ENCODE measurements around the gene TRIM63.

TRIM63 gene

GRCh38 chr1:26023009-26023408 lies 44.4 kb downstream of the TRIM63 start:
- no peaks in the 10 kb centered on the region for H3K9me3 ChIP-seq (ENCODE audit: control insufficient read depth in 2 of 2, low read length in 2 of 2)
- H3K4me3 ChIP-seq (ENCODE audit: low read length in 2 of 2), result no peak overlapping the region
- H3K36me3 ChIP-seq (ENCODE audit: control insufficient read depth in 2 of 2, insufficient read depth in 2 of 2, low read length in 2 of 2), result no peaks in the 10 kb centered on the region
- peaks cover 0 to 3% of the 10 kb centered on the region in 2 donors for H3K27me3 ChIP-seq (ENCODE audit: control insufficient read depth in 1 of 2, insufficient read depth in 2 of 2, low read length in 2 of 2)
- peaks cover 13% of the 10 kb centered on the region for H3K4me1 ChIP-seq (ENCODE audit: control insufficient read depth, insufficient read depth, low read length)
- H3K27ac ChIP-seq (ENCODE audit: low read length), result no peak overlapping the region
- H3K9ac ChIP-seq (ENCODE audit: low read length in 2 of 2), result no peak overlapping the region

DNA sequence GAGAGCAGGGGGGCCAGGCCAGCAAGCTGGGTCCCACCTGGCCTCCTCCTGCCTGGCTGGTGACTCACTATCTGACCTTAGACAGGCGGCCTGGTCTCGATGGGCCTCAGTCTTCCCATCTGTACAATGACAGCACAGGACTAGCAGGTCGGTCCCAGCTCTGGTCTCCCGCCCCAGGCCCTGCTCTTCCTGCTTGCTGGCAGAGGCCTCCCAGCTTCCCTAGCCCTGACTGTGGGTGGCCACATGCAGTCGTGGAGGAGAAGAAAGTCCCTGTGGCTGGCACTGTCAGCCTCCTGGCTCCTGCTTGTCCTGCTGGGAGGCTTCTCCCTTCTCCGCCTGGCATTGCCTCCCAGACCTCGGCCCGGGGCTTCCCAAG lies 45.0 kb downstream of the TRIM63 start:
- no peak overlapping the region for H3K9ac ChIP-seq (ENCODE audit: low read length in 2 of 2)
- no peak overlapping the region for H3K4me3 ChIP-seq (ENCODE audit: low read length in 2 of 2)
- H3K36me3 ChIP-seq (ENCODE audit: control insufficient read depth in 2 of 2, insufficient read depth in 2 of 2, low read length in 2 of 2), result no peaks in the 10 kb centered on the region
- H3K4me1 ChIP-seq (ENCODE audit: control insufficient read depth, insufficient read depth, low read length), result peaks cover 13% of the 10 kb centered on the region
- peaks cover 0 to 3% of the 10 kb centered on the region in 2 donors for H3K27me3 ChIP-seq (ENCODE audit: control insufficient read depth in 1 of 2, insufficient read depth in 2 of 2, low read length in 2 of 2)
- H3K9me3 ChIP-seq (ENCODE audit: control insufficient read depth in 2 of 2, low read length in 2 of 2), result no peaks in the 10 kb centered on the region
- H3K27ac ChIP-seq (ENCODE audit: low read length), result no peak overlapping the region

DNA sequence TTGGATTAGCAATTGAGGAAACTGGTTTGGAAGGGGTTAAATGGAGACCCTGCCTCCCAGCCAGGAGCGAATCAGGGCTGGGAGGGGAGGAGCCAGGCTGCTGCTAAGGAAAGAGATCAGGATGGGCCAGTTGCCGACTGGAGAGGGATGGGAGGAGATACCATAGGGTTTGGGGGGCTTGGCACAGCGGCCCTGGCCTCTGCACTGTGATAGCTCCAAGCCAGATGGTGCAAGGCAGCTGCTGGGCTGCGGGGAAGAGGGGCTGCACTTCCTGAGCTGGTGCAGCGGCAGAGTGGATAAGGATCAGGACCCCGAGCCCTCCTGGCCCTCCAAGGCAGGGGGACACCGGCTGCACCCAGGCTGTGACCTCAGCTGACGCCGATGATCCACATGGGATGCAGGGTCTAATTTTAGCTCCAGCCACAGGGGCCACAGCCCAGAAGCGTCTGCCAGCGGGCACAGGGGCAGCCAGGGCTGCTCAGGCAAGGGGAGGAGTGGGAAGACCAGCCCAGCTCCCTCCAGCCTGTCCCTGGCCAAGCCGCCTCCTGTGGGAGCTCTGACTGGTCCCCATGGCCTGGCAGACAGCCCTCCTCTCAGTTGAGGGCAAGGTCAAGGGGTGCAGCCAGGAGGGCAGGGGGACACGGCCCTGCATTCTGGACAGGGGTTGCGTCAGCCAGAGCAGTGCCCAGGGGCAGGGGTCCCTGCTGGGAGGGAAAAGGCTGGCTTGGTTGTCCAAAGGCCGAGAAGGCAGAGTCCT lies 45.6 kb downstream of the TRIM63 start, which contains the start of gene EXTL1:
Gene EXTL1, plus strand, starts transcription at position 129 of the 757 bp plus-strand sequence. CDS start 872 bp downstream, outside the sequence.
- H3K27ac ChIP-seq (ENCODE audit: low read length), result no peak within 1 kb of the TSS
- no peak within 1 kb of the TSS for H3K9ac ChIP-seq (ENCODE audit: low read length in 2 of 2)
- H3K4me3 ChIP-seq (ENCODE audit: low read length in 2 of 2), result peak within 1 kb of the TSS; percentile 31 to 47
- H3K4me1 ChIP-seq (ENCODE audit: control insufficient read depth, insufficient read depth, low read length), result peaks cover 13% of the 10 kb centered on the region
- H3K36me3 ChIP-seq (ENCODE audit: control insufficient read depth in 2 of 2, insufficient read depth in 2 of 2, low read length in 2 of 2), result no peaks in the 10 kb centered on the region
- H3K9me3 ChIP-seq (ENCODE audit: control insufficient read depth in 2 of 2, low read length in 2 of 2), result no peaks in the 10 kb centered on the region
- H3K27me3 ChIP-seq (ENCODE audit: control insufficient read depth in 1 of 2, insufficient read depth in 2 of 2, low read length in 2 of 2), result peaks cover 0 to 3% of the 10 kb centered on the region in 2 donors

- H3K27me3 ChIP-seq (ENCODE audit: control insufficient read depth in 1 of 2, insufficient read depth in 2 of 2, low read length in 2 of 2), result peaks cover 0 to 3% of the 10 kb centered on the region in 2 donors
- no peaks in the 10 kb centered on the region for H3K9me3 ChIP-seq (ENCODE audit: control insufficient read depth in 2 of 2, low read length in 2 of 2)
- H3K4me1 ChIP-seq (ENCODE audit: control insufficient read depth, insufficient read depth, low read length), result peaks cover 13% of the 10 kb centered on the region
- H3K36me3 ChIP-seq (ENCODE audit: control insufficient read depth in 2 of 2, insufficient read depth in 2 of 2, low read length in 2 of 2), result no peaks in the 10 kb centered on the region
- H3K27ac ChIP-seq (ENCODE audit: low read length), result no peak overlapping the region
- peak overlapping the region in 1 of 2 donors; percentile 47 for H3K4me3 ChIP-seq (ENCODE audit: low read length in 2 of 2)
- H3K9ac ChIP-seq (ENCODE audit: low read length in 2 of 2), result no peak overlapping the region
These were observed 46.3 kb downstream of the TRIM63 start for GRCh38 chr1:26020941-26021646.

DNA sequence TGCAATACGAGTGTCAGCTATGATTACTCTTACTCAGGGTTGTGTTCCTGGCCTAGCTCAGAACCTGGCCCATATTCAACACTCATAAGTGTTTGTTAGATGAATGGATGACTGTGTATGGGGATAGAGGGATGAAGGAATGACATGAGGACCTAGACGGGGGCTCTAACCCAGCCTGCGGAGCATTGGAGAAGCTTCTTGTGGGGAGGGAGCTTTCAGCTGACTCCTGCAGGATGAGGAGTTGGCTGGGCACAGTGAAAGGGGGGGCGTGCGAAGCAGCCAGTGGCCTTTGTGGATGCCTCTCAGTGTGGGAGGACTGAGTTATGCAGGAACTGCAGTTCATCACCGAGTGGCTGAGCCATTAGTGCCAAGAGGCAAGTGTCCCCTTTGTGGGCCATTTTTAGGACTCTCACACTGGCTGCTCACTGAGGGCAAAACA lies 47.1 kb downstream of the TRIM63 start:
- peaks cover 13% of the 10 kb centered on the region for H3K4me1 ChIP-seq (ENCODE audit: control insufficient read depth, insufficient read depth, low read length)
- no peak overlapping the region for H3K9ac ChIP-seq (ENCODE audit: low read length in 2 of 2)
- H3K4me3 ChIP-seq (ENCODE audit: low read length in 2 of 2), result no peak overlapping the region

GRCh38 chr1:26019641-26020315 lies 47.7 kb downstream of the TRIM63 start:
- H3K4me3 ChIP-seq (ENCODE audit: low read length in 2 of 2), result no peak overlapping the region
- H3K36me3 ChIP-seq (ENCODE audit: control insufficient read depth in 2 of 2, insufficient read depth in 2 of 2, low read length in 2 of 2), result no peaks in the 10 kb centered on the region
- no peak overlapping the region for H3K9ac ChIP-seq (ENCODE audit: low read length in 2 of 2)
- peaks cover 13% of the 10 kb centered on the region for H3K4me1 ChIP-seq (ENCODE audit: control insufficient read depth, insufficient read depth, low read length)
- no peak overlapping the region for H3K27ac ChIP-seq (ENCODE audit: low read length)
- no peaks in the 10 kb centered on the region for H3K9me3 ChIP-seq (ENCODE audit: control insufficient read depth in 2 of 2, low read length in 2 of 2)
- peaks cover 0 to 3% of the 10 kb centered on the region in 2 donors for H3K27me3 ChIP-seq (ENCODE audit: control insufficient read depth in 1 of 2, insufficient read depth in 2 of 2, low read length in 2 of 2)

More for the DNA sequence above, 47.1 kb downstream of the TRIM63 start:
- Histone ChIP-seq H3K27me3 (ENCODE audit: control insufficient read depth in 1 of 2, insufficient read depth in 2 of 2, low read length in 2 of 2) (peaks cover 0 to 3% of the 10 kb centered on the region in 2 donors), H3K36me3 (ENCODE audit: control insufficient read depth in 2 of 2, insufficient read depth in 2 of 2, low read length in 2 of 2) (no peaks in the 10 kb centered on the region), H3K27ac (ENCODE audit: low read length) (no peak overlapping the region), H3K9me3 (ENCODE audit: control insufficient read depth in 2 of 2, low read length in 2 of 2) (no peaks in the 10 kb centered on the region)

DNA sequence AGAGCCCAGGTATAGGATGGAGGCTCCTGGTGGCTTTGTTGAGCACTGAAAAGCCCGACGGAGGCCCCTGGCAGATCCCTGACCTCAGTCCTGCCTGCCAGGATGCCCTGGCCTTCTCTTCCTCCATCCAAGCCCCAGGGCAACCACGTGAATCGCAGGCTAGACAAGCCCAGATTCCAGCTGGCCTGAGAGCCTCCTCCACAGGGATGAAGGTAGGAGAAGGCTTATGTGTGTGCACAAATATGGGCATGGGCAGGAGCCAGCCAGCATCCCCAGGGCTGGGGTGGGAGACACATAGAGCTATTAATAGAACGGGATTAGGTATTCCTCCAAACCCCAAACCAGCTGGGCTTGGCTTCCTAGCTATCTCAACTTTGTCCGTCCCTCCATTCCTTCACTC lies 49.8 kb downstream of the TRIM63 start:
- Histone ChIP-seq H3K36me3 (ENCODE audit: control insufficient read depth in 2 of 2, insufficient read depth in 2 of 2, low read length in 2 of 2) (no peaks in the 10 kb centered on the region), H3K27ac (ENCODE audit: low read length) (no peak overlapping the region), H3K9me3 (ENCODE audit: control insufficient read depth in 2 of 2, low read length in 2 of 2) (no peaks in the 10 kb centered on the region), H3K9ac (ENCODE audit: low read length in 2 of 2) (no peak overlapping the region), H3K4me1 (ENCODE audit: control insufficient read depth, insufficient read depth, low read length) (peaks cover 8% of the 10 kb centered on the region), H3K27me3 (ENCODE audit: control insufficient read depth in 1 of 2, insufficient read depth in 2 of 2, low read length in 2 of 2) (peaks cover 0 to 3% of the 10 kb centered on the region in 2 donors), H3K4me3 (ENCODE audit: low read length in 2 of 2) (no peak overlapping the region)

GRCh38 chr1:26016953-26017545 lies 50.4 kb downstream of the TRIM63 start:
- no peak overlapping the region for H3K9ac ChIP-seq (ENCODE audit: low read length in 2 of 2)
- H3K27ac ChIP-seq (ENCODE audit: low read length), result no peak overlapping the region

DNA sequence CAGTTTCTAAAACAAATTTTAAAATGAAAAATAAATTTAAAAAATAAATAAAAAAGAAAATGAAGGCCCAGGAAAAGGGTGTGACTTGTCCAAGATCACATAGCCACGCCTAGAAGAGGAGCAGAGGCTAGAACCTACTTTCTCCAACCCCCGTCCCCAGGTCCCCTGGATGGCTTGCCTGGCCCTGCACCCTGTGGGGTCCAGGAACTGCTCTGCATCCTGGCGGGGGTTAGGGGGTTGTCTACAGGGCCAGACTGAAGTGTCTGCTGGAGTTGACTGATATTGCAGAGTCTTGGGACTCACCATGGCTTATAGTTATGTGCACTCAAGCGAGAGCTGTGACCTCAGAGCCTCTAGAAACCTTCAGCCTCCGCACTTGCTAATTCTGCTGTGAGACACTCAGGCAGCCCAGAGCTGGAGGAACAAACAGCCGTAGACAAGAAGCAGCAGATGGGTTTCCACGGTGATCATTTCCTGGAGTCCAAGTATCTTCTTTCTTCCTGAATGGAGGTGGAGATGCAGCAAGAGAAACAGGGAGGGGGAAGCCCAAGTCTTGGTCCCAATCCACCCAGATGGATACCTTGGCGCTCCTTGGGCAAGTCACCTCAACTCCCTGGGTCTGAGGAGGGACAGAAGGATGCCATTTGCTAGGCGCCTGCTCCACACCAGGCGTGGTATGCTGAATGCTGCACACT lies 51.0 kb downstream of the TRIM63 start:
- no peak overlapping the region for H3K9ac ChIP-seq (ENCODE audit: low read length in 2 of 2)
- H3K9me3 ChIP-seq (ENCODE audit: control insufficient read depth in 2 of 2, low read length in 2 of 2), result no peaks in the 10 kb centered on the region
- H3K36me3 ChIP-seq (ENCODE audit: control insufficient read depth in 2 of 2, insufficient read depth in 2 of 2, low read length in 2 of 2), result no peaks in the 10 kb centered on the region
- H3K27me3 ChIP-seq (ENCODE audit: control insufficient read depth in 1 of 2, insufficient read depth in 2 of 2, low read length in 2 of 2), result peaks cover 0 to 3% of the 10 kb centered on the region in 2 donors
- H3K4me3 ChIP-seq (ENCODE audit: low read length in 2 of 2), result no peak overlapping the region
- H3K27ac ChIP-seq (ENCODE audit: low read length), result no peak overlapping the region
- peaks cover 2% of the 10 kb centered on the region for H3K4me1 ChIP-seq (ENCODE audit: control insufficient read depth, insufficient read depth, low read length)

More at GRCh38 chr1:26016953-26017545, 50.4 kb downstream of the TRIM63 start:
- H3K27me3 ChIP-seq (ENCODE audit: control insufficient read depth in 1 of 2, insufficient read depth in 2 of 2, low read length in 2 of 2), result peaks cover 0 to 3% of the 10 kb centered on the region in 2 donors
- H3K36me3 ChIP-seq (ENCODE audit: control insufficient read depth in 2 of 2, insufficient read depth in 2 of 2, low read length in 2 of 2), result no peaks in the 10 kb centered on the region
- no peak overlapping the region for H3K4me3 ChIP-seq (ENCODE audit: low read length in 2 of 2)
- peaks cover 7% of the 10 kb centered on the region for H3K4me1 ChIP-seq (ENCODE audit: control insufficient read depth, insufficient read depth, low read length)
- H3K9me3 ChIP-seq (ENCODE audit: control insufficient read depth in 2 of 2, low read length in 2 of 2), result no peaks in the 10 kb centered on the region

GRCh38 chr1:26015358-26015757 lies 52.1 kb downstream of the TRIM63 start:
- no peaks in the 10 kb centered on the region for H3K36me3 ChIP-seq (ENCODE audit: control insufficient read depth in 2 of 2, insufficient read depth in 2 of 2, low read length in 2 of 2)
- H3K9me3 ChIP-seq (ENCODE audit: control insufficient read depth in 2 of 2, low read length in 2 of 2), result no peaks in the 10 kb centered on the region
- H3K4me1 ChIP-seq (ENCODE audit: control insufficient read depth, insufficient read depth, low read length), result no peaks in the 10 kb centered on the region
- H3K27me3 ChIP-seq (ENCODE audit: control insufficient read depth in 1 of 2, insufficient read depth in 2 of 2, low read length in 2 of 2), result no peaks in the 10 kb centered on the region
- no peak overlapping the region for H3K4me3 ChIP-seq (ENCODE audit: low read length in 2 of 2)
- H3K27ac ChIP-seq (ENCODE audit: low read length), result no peak overlapping the region
- H3K9ac ChIP-seq (ENCODE audit: low read length in 2 of 2), result no peak overlapping the region

Measured in stomach smooth muscle (tissue), 2 donors.